WTC11 (cell line): ENCODE results near the gene LRRC27. TPM values are rescaled to one million over a fixed set of nuclear protein-coding genes. Genes with fewer than 3 reads are reported as not detected.

ENCODE experiments used
- ATAC-seq: fragments of 200-7000 bp; cut with Tn5 transposase; 2 replicates; pipeline ENCODE4 v1.10.0; 2021; ENCODE audit warnings: mild to moderate bottlenecking, moderate library complexity
- CTCF ChIA-PET: fragments of 300-600 bp; sonication (Branson Sonifier 250); formaldehyde crosslinking; loops from one replicate; lab custom pipeline; 2021; ENCODE audit warnings: antibody characterized with exemption; lab: Charles Lee
- POLR2A ChIA-PET: fragments of 350-600 bp; sonication (Branson Sonifier 250); formaldehyde crosslinking; loops from one replicate; lab custom pipeline; 2021; ENCODE audit warnings: antibody characterized with exemption; lab: Charles Lee
- DNase-seq: peaks from one replicate; pipeline ENCODE4 v3.0.0; 2021; ENCODE audit warnings: low spot score
- H3K27ac Mint-ChIP-seq: 2 replicates; pipeline ENCODE4 v1.8.0; 2021; ENCODE audit warnings: mixed read lengths
- H3K27me3 Mint-ChIP-seq: 2 replicates; pipeline ENCODE4 v1.8.0; 2021; ENCODE audit warnings: low read depth, mild to moderate bottlenecking, moderate library complexity, mixed read lengths
- H3K36me3 Mint-ChIP-seq: 2 replicates; pipeline ENCODE4 v1.8.0; 2021; ENCODE audit warnings: mixed read lengths
- H3K4me1 Mint-ChIP-seq: 2 replicates; pipeline ENCODE4 v1.8.0; 2022; ENCODE audit warnings: mixed read lengths
- H3K4me3 Mint-ChIP-seq: 2 replicates; pipeline ENCODE4 v1.8.0; 2021; ENCODE audit warnings: mild to moderate bottlenecking, moderate library complexity, mixed read lengths
- H3K9me3 Mint-ChIP-seq: 2 replicates; pipeline ENCODE4 v1.8.0; 2021; ENCODE audit warnings: mixed read lengths
- ATF1 ChIP-seq: sonication (generic); formaldehyde crosslinking; IDR thresholded peaks from 2 replicates; pipeline ENCODE4 v1.8.1; 2023; ENCODE audit warnings: mild to moderate bottlenecking, moderate library complexity, missing genetic modification reagents
- ATF2 ChIP-seq: sonication (generic); formaldehyde crosslinking; IDR thresholded peaks from 2 replicates; pipeline ENCODE4 v1.8.1; 2022; ENCODE audit warnings: low read depth, missing genetic modification reagents, borderline replicate concordance
- ATF6 ChIP-seq: sonication (generic); formaldehyde crosslinking; IDR thresholded peaks from 2 replicates; pipeline ENCODE4 v1.8.1; 2023; ENCODE audit warnings: mild to moderate bottlenecking, missing genetic modification reagents
- ETV6 ChIP-seq: sonication (generic); formaldehyde crosslinking; IDR thresholded peaks from 2 replicates; pipeline ENCODE4 v1.8.1; 2022; ENCODE audit warnings: mild to moderate bottlenecking, missing genetic modification reagents
- HMGA2 ChIP-seq: fragments of 250-450 bp; sonication (Bioruptor Pico); IDR thresholded peaks from 2 replicates; pipeline ENCODE4 v1.4.0; 2021; ENCODE audit warnings: mild to moderate bottlenecking, moderate library complexity
- MYBL2 ChIP-seq: sonication (generic); formaldehyde crosslinking; IDR thresholded peaks from 2 replicates; pipeline ENCODE4 v1.8.1; 2023; ENCODE audit warnings: mild to moderate bottlenecking, moderate library complexity, missing genetic modification reagents
- NFE2L1 ChIP-seq: sonication (generic); formaldehyde crosslinking; IDR thresholded peaks from 2 replicates; pipeline ENCODE4 v1.8.1; 2023; ENCODE audit warnings: missing genetic modification reagents
- NR1H2 ChIP-seq: sonication (generic); formaldehyde crosslinking; IDR thresholded peaks from 2 replicates; pipeline ENCODE4 v1.9.0; 2021; ENCODE audit warnings: mild to moderate bottlenecking, moderate library complexity, missing genetic modification reagents
- SMAD3 ChIP-seq: sonication (generic); formaldehyde crosslinking; IDR thresholded peaks from 2 replicates; pipeline ENCODE4 v1.8.0; 2022; ENCODE audit warnings: missing genetic modification reagents, mild to moderate bottlenecking, borderline replicate concordance
- ZNF317 ChIP-seq: sonication (generic); formaldehyde crosslinking; IDR thresholded peaks from 2 replicates; pipeline ENCODE4 v1.8.1; 2023; ENCODE audit warnings: low read depth, mild to moderate bottlenecking, moderate library complexity, missing genetic modification reagents, borderline replicate concordance
- ZNF416 ChIP-seq: fragments of 250-450 bp; sonication (Bioruptor Pico); IDR thresholded peaks from 2 replicates; pipeline ENCODE4 v1.9.0; 2021; ENCODE audit warnings: mild to moderate bottlenecking, inconsistent platforms
- total RNA-seq: library from RNA; stranded (reverse); gene quantifications from 3 replicates; pipeline ENCODE4 v1.2.3, GENCODE V29; 2021
- TF ChIP-seq, protein P1 (sequence below): fragments of 250-450 bp; sonication (Bioruptor Pico); IDR thresholded peaks from 2 replicates; pipeline ENCODE4 v1.9.0; 2021; ENCODE audit warnings: moderate library complexity, mild to moderate bottlenecking, inconsistent platforms, borderline replicate concordance
- TF ChIP-seq, protein P2 (sequence below): sonication (generic); formaldehyde crosslinking; IDR thresholded peaks from 2 replicates; pipeline ENCODE4 v1.8.1; 2023; ENCODE audit warnings: mild to moderate bottlenecking, missing genetic modification reagents, borderline replicate concordance
- TF ChIP-seq, protein P3 (sequence below): sonication (generic); formaldehyde crosslinking; IDR thresholded peaks from 2 replicates; pipeline ENCODE4 v1.8.1; 2022; ENCODE audit warnings: missing genetic modification reagents, borderline replicate concordance

The LRRC27 gene
- total RNA-seq, 1 experiment from 2014 or later = 4.4 TPM

GRCh38 chr10:132421847-132422751 is 90.1 kb downstream of the LRRC27 start:
- no peaks in the 10 kb centered on the region for H3K27me3 Mint-ChIP-seq
- TF ChIP-seq ZNF317 (CRISPR knock-in tag) (no peak), ATF2 (no peak), ZNF416 (CRISPR knock-in tag) (no peak), HMGA2 (CRISPR knock-in tag) (no peak), ATF6 (CRISPR knock-in tag) (no peak), ATF1 (CRISPR knock-in tag) (no peak)
- TF ChIP-seq, protein P1, sequence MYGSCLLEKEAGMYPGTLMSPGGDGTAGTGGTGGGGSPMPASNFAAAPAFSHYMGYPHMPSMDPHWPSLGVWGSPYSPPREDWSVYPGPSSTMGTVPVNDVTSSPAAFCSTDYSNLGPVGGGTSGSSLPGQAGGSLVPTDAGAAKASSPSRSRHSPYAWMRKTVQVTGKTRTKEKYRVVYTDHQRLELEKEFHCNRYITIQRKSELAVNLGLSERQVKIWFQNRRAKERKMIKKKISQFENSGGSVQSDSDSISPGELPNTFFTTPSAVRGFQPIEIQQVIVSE (CRISPR knock-in tag) = no peak
- TF ChIP-seq, protein P2, sequence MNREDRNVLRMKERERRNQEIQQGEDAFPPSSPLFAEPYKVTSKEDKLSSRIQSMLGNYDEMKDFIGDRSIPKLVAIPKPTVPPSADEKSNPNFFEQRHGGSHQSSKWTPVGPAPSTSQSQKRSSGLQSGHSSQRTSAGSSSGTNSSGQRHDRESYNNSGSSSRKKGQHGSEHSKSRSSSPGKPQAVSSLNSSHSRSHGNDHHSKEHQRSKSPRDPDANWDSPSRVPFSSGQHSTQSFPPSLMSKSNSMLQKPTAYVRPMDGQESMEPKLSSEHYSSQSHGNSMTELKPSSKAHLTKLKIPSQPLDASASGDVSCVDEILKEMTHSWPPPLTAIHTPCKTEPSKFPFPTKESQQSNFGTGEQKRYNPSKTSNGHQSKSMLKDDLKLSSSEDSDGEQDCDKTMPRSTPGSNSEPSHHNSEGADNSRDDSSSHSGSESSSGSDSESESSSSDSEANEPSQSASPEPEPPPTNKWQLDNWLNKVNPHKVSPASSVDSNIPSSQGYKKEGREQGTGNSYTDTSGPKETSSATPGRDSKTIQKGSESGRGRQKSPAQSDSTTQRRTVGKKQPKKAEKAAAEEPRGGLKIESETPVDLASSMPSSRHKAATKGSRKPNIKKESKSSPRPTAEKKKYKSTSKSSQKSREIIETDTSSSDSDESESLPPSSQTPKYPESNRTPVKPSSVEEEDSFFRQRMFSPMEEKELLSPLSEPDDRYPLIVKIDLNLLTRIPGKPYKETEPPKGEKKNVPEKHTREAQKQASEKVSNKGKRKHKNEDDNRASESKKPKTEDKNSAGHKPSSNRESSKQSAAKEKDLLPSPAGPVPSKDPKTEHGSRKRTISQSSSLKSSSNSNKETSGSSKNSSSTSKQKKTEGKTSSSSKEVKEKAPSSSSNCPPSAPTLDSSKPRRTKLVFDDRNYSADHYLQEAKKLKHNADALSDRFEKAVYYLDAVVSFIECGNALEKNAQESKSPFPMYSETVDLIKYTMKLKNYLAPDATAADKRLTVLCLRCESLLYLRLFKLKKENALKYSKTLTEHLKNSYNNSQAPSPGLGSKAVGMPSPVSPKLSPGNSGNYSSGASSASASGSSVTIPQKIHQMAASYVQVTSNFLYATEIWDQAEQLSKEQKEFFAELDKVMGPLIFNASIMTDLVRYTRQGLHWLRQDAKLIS (CRISPR knock-in tag) = no peak
- TF ChIP-seq, all 79 proteins: peak for 0
- POLR2A ChIA-PET = no interaction called here
- DNase-seq (no peak), ATAC-seq (no peak)
- H3K27ac Mint-ChIP-seq = peak overlapping the region; percentile 59
- peaks cover 20% of the 10 kb centered on the region for H3K4me1 Mint-ChIP-seq
- H3K9me3 Mint-ChIP-seq = peaks cover 3% of the 10 kb centered on the region; the same call in 1 of the 2 replicates
- H3K4me3 Mint-ChIP-seq = no peak overlapping the region
- no peaks in the 10 kb centered on the region for H3K36me3 Mint-ChIP-seq
- CTCF ChIA-PET = interaction anchor here (0.9 to 6.6 kb wide), 4 partner anchors 17 to 59 kb away, joined by 3 to 63 read pairs (median 6); partner anchors contain the start of gene PWWP2B

GRCh38 chr10:132422903-132423825 is 91.2 kb downstream of the LRRC27 start:
- ChIA-PET CTCF (interaction anchor here (1.1 to 6.6 kb wide), 3 partner anchors 18 to 26 kb away, joined by 3 to 63 read pairs (median 6); partner anchors contain the start of gene PWWP2B), POLR2A (no interaction called here)
- DNase-seq = no peak
- Mint-ChIP-seq H3K9me3 (peaks cover 3% of the 10 kb centered on the region; the same call in 1 of the 2 replicates), H3K36me3 (no peaks in the 10 kb centered on the region), H3K27me3 (no peaks in the 10 kb centered on the region), H3K4me3 (no peak overlapping the region), H3K4me1 (peaks cover 19% of the 10 kb centered on the region), H3K27ac (no peak overlapping the region)
- TF ChIP-seq NFE2L1 (CRISPR knock-in tag) = 0 out of 2 replicates have a peak, but pooled peaks have one; percentile 11
- TF ChIP-seq MYBL2 = no peak
- TF ChIP-seq, protein P3, sequence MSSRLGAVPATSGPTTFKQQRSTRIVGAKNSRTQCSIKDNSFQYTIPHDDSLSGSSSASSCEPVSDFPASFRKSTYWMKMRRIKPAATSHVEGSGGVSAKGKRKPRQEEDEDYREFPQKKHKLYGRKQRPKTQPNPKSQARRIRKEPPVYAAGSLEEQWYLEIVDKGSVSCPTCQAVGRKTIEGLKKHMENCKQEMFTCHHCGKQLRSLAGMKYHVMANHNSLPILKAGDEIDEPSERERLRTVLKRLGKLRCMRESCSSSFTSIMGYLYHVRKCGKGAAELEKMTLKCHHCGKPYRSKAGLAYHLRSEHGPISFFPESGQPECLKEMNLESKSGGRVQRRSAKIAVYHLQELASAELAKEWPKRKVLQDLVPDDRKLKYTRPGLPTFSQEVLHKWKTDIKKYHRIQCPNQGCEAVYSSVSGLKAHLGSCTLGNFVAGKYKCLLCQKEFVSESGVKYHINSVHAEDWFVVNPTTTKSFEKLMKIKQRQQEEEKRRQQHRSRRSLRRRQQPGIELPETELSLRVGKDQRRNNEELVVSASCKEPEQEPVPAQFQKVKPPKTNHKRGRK (CRISPR knock-in tag) = no peak
- TF ChIP-seq SMAD3 (CRISPR knock-in tag) = no peak
- no peak for TF ChIP-seq ETV6
- TF ChIP-seq NR1H2 (CRISPR knock-in tag) = no peak
- no peak for ATAC-seq
